ENCODE measurements around the gene AOPEP.
"Not testable (repeated sequence)": the region's sequence is repeated elsewhere in the genome, so short reads cannot be mapped to it uniquely, and the experiment has no call there.

The AOPEP gene

GRCh38 chr9:95017062-95017461 lies 290.6 kb downstream of the AOPEP start:
- H3K36me3 ChIP-seq (ENCODE audit: control insufficient read depth, insufficient read depth, low read length): peaks cover 8% of the 10 kb centered on the region
- no peaks in the 10 kb centered on the region for H3K27me3 ChIP-seq (ENCODE audit: control insufficient read depth, insufficient read depth, low read length)
- no peak overlapping the region for H3K4me3 ChIP-seq (ENCODE audit: low read length)
- no peaks in the 10 kb centered on the region for H3K9me3 ChIP-seq (ENCODE audit: control insufficient read depth, low read length)
- no peak overlapping the region for H3K9ac ChIP-seq (ENCODE audit: low read length)
- peaks cover 4% of the 10 kb centered on the region for H3K4me1 ChIP-seq (ENCODE audit: control insufficient read depth, insufficient read depth, low read length)

GRCh38 chr9:95017661-95018060 lies 291.2 kb downstream of the AOPEP start:
- peaks cover 4% of the 10 kb centered on the region for H3K4me1 ChIP-seq (ENCODE audit: control insufficient read depth, insufficient read depth, low read length)
- H3K4me3 ChIP-seq (ENCODE audit: low read length): no peak overlapping the region
- no peaks in the 10 kb centered on the region for H3K27me3 ChIP-seq (ENCODE audit: control insufficient read depth, insufficient read depth, low read length)
- peaks cover 8% of the 10 kb centered on the region for H3K36me3 ChIP-seq (ENCODE audit: control insufficient read depth, insufficient read depth, low read length)
- no peak overlapping the region for H3K9ac ChIP-seq (ENCODE audit: low read length)
- no peaks in the 10 kb centered on the region for H3K9me3 ChIP-seq (ENCODE audit: control insufficient read depth, low read length)

GRCh38 chr9:95018099-95018936 lies 291.8 kb downstream of the AOPEP start:
- Histone ChIP-seq H3K4me3 (ENCODE audit: low read length) (no peak overlapping the region), H3K36me3 (ENCODE audit: control insufficient read depth, insufficient read depth, low read length) (peaks cover 14% of the 10 kb centered on the region), H3K9me3 (ENCODE audit: control insufficient read depth, low read length) (no peaks in the 10 kb centered on the region), H3K27me3 (ENCODE audit: control insufficient read depth, insufficient read depth, low read length) (no peaks in the 10 kb centered on the region), H3K9ac (ENCODE audit: low read length) (no peak overlapping the region), H3K4me1 (ENCODE audit: control insufficient read depth, insufficient read depth, low read length) (peaks cover 9% of the 10 kb centered on the region)

GRCh38 chr9:95020644-95021043 lies 294.1 kb downstream of the AOPEP start:
- not testable (repeated sequence) for H3K27me3 ChIP-seq (ENCODE audit: control insufficient read depth, insufficient read depth, low read length); H3K4me3 ChIP-seq (ENCODE audit: low read length); H3K9ac ChIP-seq (ENCODE audit: low read length); H3K9me3 ChIP-seq (ENCODE audit: control insufficient read depth, low read length)
- H3K36me3 ChIP-seq (ENCODE audit: control insufficient read depth, insufficient read depth, low read length): peaks cover 15% of the 10 kb centered on the region
- peaks cover 28% of the 10 kb centered on the region for H3K4me1 ChIP-seq (ENCODE audit: control insufficient read depth, insufficient read depth, low read length)

- H3K9ac ChIP-seq (ENCODE audit: low read length): no peak overlapping the region
- no peaks in the 10 kb centered on the region for H3K9me3 ChIP-seq (ENCODE audit: control insufficient read depth, low read length)
- H3K4me3 ChIP-seq (ENCODE audit: low read length): no peak overlapping the region
- peaks cover 15% of the 10 kb centered on the region for H3K36me3 ChIP-seq (ENCODE audit: control insufficient read depth, insufficient read depth, low read length)
- H3K27me3 ChIP-seq (ENCODE audit: control insufficient read depth, insufficient read depth, low read length): no peaks in the 10 kb centered on the region
- H3K4me1 ChIP-seq (ENCODE audit: control insufficient read depth, insufficient read depth, low read length): peaks cover 35% of the 10 kb centered on the region
Measured at GRCh38 chr9:95021166-95021886, 294.8 kb downstream of the AOPEP start.

DNA sequence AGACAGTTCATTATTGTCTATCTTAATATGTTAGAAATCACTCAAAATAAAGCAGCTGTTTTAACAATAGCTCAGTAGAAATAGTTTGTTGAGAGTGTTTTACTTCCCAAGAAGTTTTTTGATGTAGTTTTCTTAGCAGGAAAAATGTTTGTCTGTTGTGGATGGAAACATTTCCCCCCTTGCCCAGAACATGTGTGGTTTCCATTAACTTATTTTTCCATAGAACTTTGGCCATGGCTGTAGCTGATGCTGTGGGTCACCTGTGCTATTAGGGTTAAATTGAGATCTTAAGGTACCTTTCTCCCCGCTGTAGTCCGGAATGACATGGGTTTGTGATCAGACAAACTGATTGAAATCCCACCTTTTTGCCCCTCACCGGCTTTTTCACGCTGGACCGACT lies 296.2 kb downstream of the AOPEP start:
- Histone ChIP-seq H3K4me1 (ENCODE audit: control insufficient read depth, insufficient read depth, low read length) (peaks cover 39% of the 10 kb centered on the region), H3K4me3 (ENCODE audit: low read length) (no peak overlapping the region), H3K36me3 (ENCODE audit: control insufficient read depth, insufficient read depth, low read length) (peaks cover 15% of the 10 kb centered on the region)

GRCh38 chr9:95023217-95024003 lies 296.9 kb downstream of the AOPEP start:
- Histone ChIP-seq H3K4me3 (ENCODE audit: low read length) (no peak overlapping the region), H3K27me3 (ENCODE audit: control insufficient read depth, insufficient read depth, low read length) (no peaks in the 10 kb centered on the region), H3K9me3 (ENCODE audit: control insufficient read depth, low read length) (no peaks in the 10 kb centered on the region), H3K9ac (ENCODE audit: low read length) (no peak overlapping the region), H3K4me1 (ENCODE audit: control insufficient read depth, insufficient read depth, low read length) (peaks cover 44% of the 10 kb centered on the region), H3K36me3 (ENCODE audit: control insufficient read depth, insufficient read depth, low read length) (peaks cover 15% of the 10 kb centered on the region)

More for the DNA sequence above, 296.2 kb downstream of the AOPEP start:
- H3K9ac ChIP-seq (ENCODE audit: low read length): no peak overlapping the region
- H3K9me3 ChIP-seq (ENCODE audit: control insufficient read depth, low read length): no peaks in the 10 kb centered on the region
- H3K27me3 ChIP-seq (ENCODE audit: control insufficient read depth, insufficient read depth, low read length): no peaks in the 10 kb centered on the region

- no peak overlapping the region for H3K4me3 ChIP-seq (ENCODE audit: low read length)
- H3K27me3 ChIP-seq (ENCODE audit: control insufficient read depth, insufficient read depth, low read length): no peaks in the 10 kb centered on the region
- peak overlapping the region; percentile 37 for H3K9ac ChIP-seq (ENCODE audit: low read length)
- H3K9me3 ChIP-seq (ENCODE audit: control insufficient read depth, low read length): no peaks in the 10 kb centered on the region
- H3K36me3 ChIP-seq (ENCODE audit: control insufficient read depth, insufficient read depth, low read length): peaks cover 15% of the 10 kb centered on the region
- H3K4me1 ChIP-seq (ENCODE audit: control insufficient read depth, insufficient read depth, low read length): peaks cover 49% of the 10 kb centered on the region
Measured at GRCh38 chr9:95024097-95024671, 297.7 kb downstream of the AOPEP start.

GRCh38 chr9:95025213-95026147 lies 299.0 kb downstream of the AOPEP start:
- Histone ChIP-seq H3K4me3 (ENCODE audit: low read length) (no peak overlapping the region), H3K4me1 (ENCODE audit: control insufficient read depth, insufficient read depth, low read length) (peaks cover 54% of the 10 kb centered on the region), H3K9ac (ENCODE audit: low read length) (peak overlapping the region; percentile 19), H3K9me3 (ENCODE audit: control insufficient read depth, low read length) (no peaks in the 10 kb centered on the region), H3K36me3 (ENCODE audit: control insufficient read depth, insufficient read depth, low read length) (peaks cover 7% of the 10 kb centered on the region), H3K27me3 (ENCODE audit: control insufficient read depth, insufficient read depth, low read length) (no peaks in the 10 kb centered on the region)

DNA sequence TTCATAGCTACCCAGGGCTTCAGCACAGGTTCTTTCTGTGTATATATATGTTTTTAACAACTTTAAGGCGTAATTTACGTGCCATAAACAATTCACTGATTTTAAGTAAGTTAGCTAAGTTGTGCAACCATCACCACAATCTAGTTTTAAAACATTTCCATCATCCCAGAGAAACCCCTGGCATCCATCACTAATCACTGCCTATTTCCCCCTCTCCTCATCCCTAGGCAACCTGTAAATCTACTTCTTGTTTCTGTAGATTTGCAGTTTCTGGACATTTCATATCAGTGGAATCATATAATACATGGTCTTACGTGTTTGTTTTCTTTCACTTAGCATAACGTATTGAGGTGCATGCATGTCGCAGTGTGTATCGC lies 299.6 kb downstream of the AOPEP start:
- Histone ChIP-seq H3K9me3 (ENCODE audit: control insufficient read depth, low read length) (no peaks in the 10 kb centered on the region), H3K9ac (ENCODE audit: low read length) (no peak overlapping the region), H3K36me3 (ENCODE audit: control insufficient read depth, insufficient read depth, low read length) (peaks cover 7% of the 10 kb centered on the region), H3K4me1 (ENCODE audit: control insufficient read depth, insufficient read depth, low read length) (peaks cover 60% of the 10 kb centered on the region), H3K4me3 (ENCODE audit: low read length) (no peak overlapping the region), H3K27me3 (ENCODE audit: control insufficient read depth, insufficient read depth, low read length) (no peaks in the 10 kb centered on the region)
